Duodenal mucosa (tissue), 2 donors: ENCODE data around the gene OAS3.
"Not testable (repeated sequence)": the region's sequence is repeated elsewhere in the genome, so short reads cannot be mapped to it uniquely, and the experiment has no call there.

Experiments used
- H3K27ac ChIP-seq: one replicate; pipeline ENCODE4 v1.7.0; 2013; ENCODE audit warnings: low read depth, low read length
- H3K27me3 ChIP-seq, 2 donors: one replicate each; pipeline ENCODE4 v1.7.0; 2013; ENCODE audit warnings: low read length in 2 of 2, control low read depth in 1 of 2; ENCODE audit not compliant: insufficient read depth in 2 of 2, control insufficient read depth in 1 of 2
- H3K36me3 ChIP-seq, 2 donors: one replicate each; pipeline ENCODE4 v1.7.0; 2013; ENCODE audit warnings: low read length in 2 of 2, control low read depth in 1 of 2; ENCODE audit not compliant: insufficient read depth in 2 of 2, control insufficient read depth in 1 of 2
- H3K4me1 ChIP-seq, 2 donors: one replicate each; pipeline ENCODE4 v1.7.0; 2013; ENCODE audit warnings: low read length in 2 of 2, control low read depth in 1 of 2; ENCODE audit not compliant: insufficient read depth in 2 of 2, control insufficient read depth in 1 of 2
- H3K4me3 ChIP-seq, 2 donors: one replicate each; pipeline ENCODE4 v1.7.0; 2013; ENCODE audit warnings: low read length in 2 of 2, low read depth in 1 of 2
- H3K9ac ChIP-seq, 2 donors: one replicate each; pipeline ENCODE4 v1.7.0; 2013; ENCODE audit warnings: low read length in 2 of 2, low read depth in 1 of 2
- H3K9me3 ChIP-seq, 2 donors: one replicate each; pipeline ENCODE4 v1.7.0; 2013; ENCODE audit warnings: low read length in 2 of 2, control low read depth in 1 of 2; ENCODE audit not compliant: control insufficient read depth in 1 of 2

OAS3 gene

DNA sequence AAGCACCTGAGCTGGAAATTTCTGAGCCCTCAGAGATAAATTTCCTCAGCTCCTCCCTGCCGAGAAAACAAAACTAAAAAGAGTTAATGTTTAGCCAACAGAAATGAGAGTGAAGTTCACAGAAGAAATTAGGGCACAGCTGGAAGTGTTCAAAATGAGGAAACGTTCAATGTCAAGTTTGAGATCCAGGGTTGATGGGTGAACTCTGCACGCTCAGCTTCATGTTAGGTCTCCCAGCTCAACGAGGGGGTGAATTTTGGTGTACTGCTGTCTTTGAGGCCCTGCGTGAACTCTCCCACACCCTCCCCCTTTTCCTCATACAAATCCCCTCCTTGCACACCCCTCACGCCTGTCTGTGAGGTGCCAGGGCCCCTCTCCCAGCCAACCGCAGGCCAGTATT, 13.3 kb upstream of the OAS3 start:
- peaks cover 16 to 18% of the 10 kb centered on the region in 2 donors for H3K4me1 ChIP-seq
- H3K9me3 ChIP-seq, result no peaks in the 10 kb centered on the region
- no peaks in the 10 kb centered on the region for H3K27me3 ChIP-seq
- peaks cover 0 to 7% of the 10 kb centered on the region in 2 donors for H3K36me3 ChIP-seq
- no peak overlapping the region for H3K9ac ChIP-seq
- peak overlapping the region; percentile 17 to 40 for H3K4me3 ChIP-seq
- peak overlapping the region; percentile 3 for H3K27ac ChIP-seq

DNA sequence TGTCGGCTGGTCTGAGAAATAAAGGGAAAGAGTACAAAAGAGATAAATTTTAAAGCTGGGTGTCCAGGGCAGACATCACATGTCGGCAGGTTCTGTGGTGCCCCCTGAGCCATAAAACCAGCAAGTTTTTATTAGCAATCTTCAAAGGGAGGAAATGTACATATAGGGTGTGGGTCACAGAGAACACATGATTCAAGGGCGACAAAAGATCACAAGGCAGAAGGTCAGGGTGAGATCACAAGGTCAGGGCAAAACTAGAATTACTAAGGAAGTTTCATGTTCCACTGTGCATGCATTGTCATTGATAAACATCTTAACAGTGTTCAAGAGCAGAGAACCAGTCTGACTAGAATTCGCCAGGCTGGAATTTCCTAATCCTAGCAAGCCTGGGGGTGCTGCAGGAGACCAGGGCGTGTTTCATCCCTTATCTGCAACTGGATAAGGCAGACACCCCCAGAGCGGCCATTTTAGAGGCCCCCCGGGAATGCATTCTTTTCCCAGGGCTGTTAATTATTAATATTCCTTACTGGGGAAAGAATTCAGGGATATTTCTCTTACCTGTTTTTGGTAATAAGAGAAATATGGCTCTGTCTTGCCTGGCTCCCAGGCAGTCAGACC, 11.7 kb upstream of the OAS3 start:
- not testable (repeated sequence) for H3K27ac ChIP-seq, H3K36me3 ChIP-seq, H3K9me3 ChIP-seq, H3K9ac ChIP-seq, H3K27me3 ChIP-seq, H3K4me3 ChIP-seq
- H3K4me1 ChIP-seq, result peaks cover 16 to 18% of the 10 kb centered on the region in 2 donors

DNA sequence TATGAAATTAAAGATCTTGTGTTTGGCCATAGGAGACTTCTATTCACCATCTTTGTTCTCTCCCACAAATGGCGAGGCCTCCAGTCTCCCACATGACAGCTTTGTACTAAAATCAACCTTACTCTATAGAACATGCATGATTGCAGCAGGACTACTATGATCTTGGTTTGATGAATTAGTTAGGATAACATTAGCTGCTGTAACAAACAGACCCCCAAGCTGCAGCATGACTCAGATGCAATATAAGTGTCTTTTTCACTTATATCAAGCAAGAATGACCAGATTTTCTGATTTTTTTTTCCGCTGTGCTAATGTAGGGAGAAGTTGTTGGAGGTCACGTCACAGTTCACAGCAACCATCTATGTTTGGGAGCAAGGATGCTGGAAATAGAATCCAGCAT, 10.8 kb upstream of the OAS3 start:
- H3K4me1 ChIP-seq, result peaks cover 16 to 19% of the 10 kb centered on the region in 2 donors
- H3K9me3 ChIP-seq, result no peaks in the 10 kb centered on the region
- no peak overlapping the region for H3K27ac ChIP-seq
- H3K9ac ChIP-seq, result no peak overlapping the region
- no peaks in the 10 kb centered on the region for H3K36me3 ChIP-seq
- no peak overlapping the region for H3K4me3 ChIP-seq
- H3K27me3 ChIP-seq, result no peaks in the 10 kb centered on the region

DNA sequence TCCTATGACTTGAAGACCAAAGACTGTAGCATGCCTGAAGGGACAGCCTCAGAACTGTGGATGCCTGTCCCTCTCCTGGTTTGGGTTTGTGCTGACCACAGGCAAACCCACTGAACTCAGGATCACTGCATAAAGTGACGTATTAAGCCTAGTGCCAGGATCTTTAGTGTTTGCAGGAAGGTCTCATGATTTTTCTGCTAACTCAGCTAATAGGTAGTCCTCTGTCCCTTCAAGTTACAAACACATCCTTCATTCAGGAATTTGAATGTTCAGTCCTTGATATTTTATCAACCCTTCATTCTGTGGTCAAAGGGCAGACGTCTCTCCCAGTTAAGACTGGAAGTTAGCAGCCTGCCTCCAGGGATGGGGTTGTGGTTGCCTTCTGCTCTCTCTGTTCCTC, 10.3 kb upstream of the OAS3 start:
- no peaks in the 10 kb centered on the region for H3K9me3 ChIP-seq
- peaks cover 16 to 23% of the 10 kb centered on the region in 2 donors for H3K4me1 ChIP-seq
- H3K36me3 ChIP-seq, result no peaks in the 10 kb centered on the region
- no peak overlapping the region for H3K9ac ChIP-seq
- no peak overlapping the region for H3K4me3 ChIP-seq
- H3K27ac ChIP-seq, result no peak overlapping the region
- no peaks in the 10 kb centered on the region for H3K27me3 ChIP-seq

DNA sequence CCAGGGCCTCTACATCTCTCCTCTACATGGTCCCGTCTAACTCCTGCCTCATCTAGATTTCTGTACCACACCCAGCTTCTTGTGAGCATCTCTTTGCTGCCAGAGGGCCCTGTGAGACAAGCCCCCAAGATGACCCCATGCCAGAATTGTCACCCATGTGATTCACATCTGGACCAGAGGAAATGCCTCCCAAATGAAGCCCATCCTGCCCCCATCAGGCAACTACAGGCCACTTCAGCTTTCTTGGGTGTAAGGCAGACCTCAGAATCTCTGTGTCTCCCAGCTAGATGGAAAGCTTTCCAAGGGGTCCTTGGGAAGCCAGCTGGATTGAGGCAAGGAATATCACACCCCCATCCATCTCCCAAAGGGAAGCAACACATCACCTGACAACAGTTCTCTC, 9.3 kb upstream of the OAS3 start:
- H3K9me3 ChIP-seq, result no peaks in the 10 kb centered on the region
- H3K4me3 ChIP-seq, result no peak overlapping the region
- no peaks in the 10 kb centered on the region for H3K27me3 ChIP-seq
- no peak overlapping the region for H3K27ac ChIP-seq
- H3K4me1 ChIP-seq, result peaks cover 16 to 21% of the 10 kb centered on the region in 2 donors
- no peaks in the 10 kb centered on the region for H3K36me3 ChIP-seq
- H3K9ac ChIP-seq, result no peak overlapping the region

DNA sequence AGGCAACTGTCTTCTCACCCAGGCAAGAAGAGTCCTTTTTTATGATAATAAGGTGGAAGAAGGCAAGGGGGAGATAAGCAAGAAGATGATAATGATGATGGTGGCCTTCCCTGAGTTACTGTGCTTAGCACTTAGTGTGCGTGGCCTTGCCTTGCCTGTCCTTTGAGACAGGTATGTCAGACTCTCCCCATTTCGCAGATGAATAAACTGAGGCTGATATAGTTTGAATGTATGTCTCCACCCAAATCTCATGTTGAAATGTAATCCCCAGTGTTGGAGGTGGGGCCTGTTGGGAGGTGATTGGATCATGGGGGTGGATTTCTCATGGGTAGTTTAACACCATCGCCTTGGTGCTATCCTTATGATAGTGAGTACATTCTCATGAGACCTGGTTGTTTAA, 8.6 kb upstream of the OAS3 start:
- no peak overlapping the region for H3K9ac ChIP-seq
- H3K4me1 ChIP-seq, result peaks cover 12 to 15% of the 10 kb centered on the region in 2 donors
- H3K4me3 ChIP-seq, result no peak overlapping the region
- no peak overlapping the region for H3K27ac ChIP-seq
- H3K36me3 ChIP-seq, result no peaks in the 10 kb centered on the region
- no peaks in the 10 kb centered on the region for H3K9me3 ChIP-seq
- no peaks in the 10 kb centered on the region for H3K27me3 ChIP-seq

DNA sequence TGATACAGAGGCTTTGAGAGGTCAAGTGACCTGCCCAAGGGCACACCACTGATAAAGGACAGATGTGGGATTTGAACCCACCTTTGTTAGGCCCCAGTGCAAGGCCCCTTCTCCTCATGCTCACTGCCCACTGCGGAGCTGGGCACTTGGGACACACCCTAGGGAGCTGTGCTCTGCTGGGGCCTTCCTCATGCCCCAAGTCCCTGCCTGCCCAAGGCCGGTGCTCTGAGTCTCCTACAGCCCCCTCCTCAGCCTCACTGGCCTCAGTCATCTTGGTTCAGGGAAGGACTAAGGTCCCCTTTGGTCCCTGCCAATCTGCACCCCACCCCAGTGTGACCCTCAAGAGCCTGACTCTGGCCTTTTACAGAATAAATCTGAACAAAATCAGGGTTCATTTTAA, 7.9 kb upstream of the OAS3 start:
- Histone ChIP-seq H3K4me3 (no peak overlapping the region), H3K4me1 (peaks cover 8 to 10% of the 10 kb centered on the region in 2 donors), H3K27me3 (no peaks in the 10 kb centered on the region), H3K36me3 (no peaks in the 10 kb centered on the region), H3K9me3 (no peaks in the 10 kb centered on the region), H3K27ac (no peak overlapping the region), H3K9ac (no peak overlapping the region)

DNA sequence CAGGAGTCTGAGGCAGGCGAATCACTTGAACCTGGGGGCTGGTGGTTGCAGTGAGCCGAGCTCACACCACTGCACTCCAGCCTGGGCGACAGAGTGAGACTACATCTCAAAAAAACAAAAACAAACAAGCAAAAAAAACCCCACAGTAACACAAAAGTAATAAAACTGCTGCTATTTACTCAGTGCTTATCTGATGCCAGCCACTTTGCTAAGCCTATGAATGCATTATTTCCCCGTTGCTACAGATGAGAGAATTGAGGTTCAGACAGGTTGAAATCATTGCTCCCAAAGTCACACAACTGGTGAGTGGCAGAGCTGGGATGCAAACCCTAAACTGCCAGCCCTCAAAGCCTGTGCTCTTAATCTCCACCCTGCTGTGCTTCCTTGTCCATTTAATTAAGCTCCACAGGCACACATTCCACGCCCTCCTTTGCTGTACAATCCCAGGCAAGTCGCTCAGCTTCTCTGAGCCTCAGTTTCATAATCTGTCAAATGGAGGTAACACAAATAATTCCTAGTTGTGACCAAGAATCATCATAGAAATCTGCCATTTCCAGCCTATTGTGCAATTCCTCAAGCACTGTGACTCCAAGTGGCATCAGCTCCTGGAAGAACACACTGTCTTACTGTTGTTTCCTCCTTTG, 5.7 kb upstream of the OAS3 start:
- Histone ChIP-seq H3K9ac (no peak overlapping the region), H3K27ac (no peak overlapping the region), H3K4me1 (peaks cover 0 to 10% of the 10 kb centered on the region in 2 donors), H3K4me3 (no peak overlapping the region), H3K36me3 (no peaks in the 10 kb centered on the region), H3K27me3 (no peaks in the 10 kb centered on the region), H3K9me3 (no peaks in the 10 kb centered on the region)

DNA sequence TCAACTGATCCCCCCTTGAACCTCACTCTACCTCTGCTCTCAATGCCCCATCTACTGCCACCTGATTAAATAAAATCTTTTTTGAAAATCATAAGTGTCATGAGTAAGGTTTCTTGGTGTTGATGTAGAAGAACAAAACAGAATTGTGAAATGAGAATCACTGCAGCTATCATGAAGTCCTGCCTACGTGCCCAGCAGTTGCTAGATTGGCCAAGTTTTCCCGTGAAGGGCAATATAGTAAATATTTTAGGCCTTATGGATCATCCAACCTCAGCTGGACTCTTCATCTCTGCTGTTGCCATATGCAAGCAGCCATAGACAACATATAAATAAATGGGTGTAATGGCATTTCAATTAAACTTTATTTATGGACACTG, 5.2 kb upstream of the OAS3 start:
- Histone ChIP-seq H3K4me1 (peaks cover 0 to 9% of the 10 kb centered on the region in 2 donors), H3K9me3 (no peaks in the 10 kb centered on the region), H3K36me3 (no peaks in the 10 kb centered on the region), H3K9ac (no peak overlapping the region), H3K4me3 (no peak overlapping the region), H3K27ac (no peak overlapping the region), H3K27me3 (no peaks in the 10 kb centered on the region)

DNA sequence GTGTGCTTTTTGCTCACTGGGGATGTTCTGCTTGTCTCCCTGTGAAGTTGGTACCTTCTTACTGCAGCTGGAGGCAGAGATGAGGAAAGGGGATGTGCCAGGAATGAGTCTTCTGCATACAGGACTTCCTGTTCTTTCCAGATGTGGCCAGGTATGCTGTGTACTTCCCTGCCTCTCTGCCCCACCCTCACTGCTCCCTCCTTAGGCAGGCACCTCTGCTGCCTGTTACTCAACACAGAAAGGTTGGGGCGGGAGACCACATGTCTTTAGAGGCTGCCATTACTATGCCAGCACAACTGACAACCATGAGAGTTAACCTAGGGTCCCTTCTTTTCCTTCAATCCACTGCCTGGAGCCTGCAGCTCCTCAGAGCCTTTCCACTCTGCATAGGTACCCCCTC, 2.0 kb upstream of the OAS3 start:
- H3K27ac ChIP-seq, result no peak overlapping the region

More for the DNA sequence above, 2.0 kb upstream of the OAS3 start:
- Histone ChIP-seq H3K36me3 (no peaks in the 10 kb centered on the region), H3K9me3 (no peaks in the 10 kb centered on the region), H3K27me3 (no peaks in the 10 kb centered on the region), H3K4me1 (peaks cover 16 to 24% of the 10 kb centered on the region in 2 donors), H3K9ac (no peak overlapping the region), H3K4me3 (no peak overlapping the region)
